ENCODE data around the gene GPATCH2.

GPATCH2 gene

GRCh38 chr1:217574265-217574949, 56.5 kb downstream of the GPATCH2 start:
- peak; percentile 21 for DNase-seq

GRCh38 chr1:217569021-217569420, 61.9 kb downstream of the GPATCH2 start:
- no peak for DNase-seq

- no peak for DNase-seq
These were observed 62.7 kb downstream of the GPATCH2 start for GRCh38 chr1:217568200-217568599.

DNA sequence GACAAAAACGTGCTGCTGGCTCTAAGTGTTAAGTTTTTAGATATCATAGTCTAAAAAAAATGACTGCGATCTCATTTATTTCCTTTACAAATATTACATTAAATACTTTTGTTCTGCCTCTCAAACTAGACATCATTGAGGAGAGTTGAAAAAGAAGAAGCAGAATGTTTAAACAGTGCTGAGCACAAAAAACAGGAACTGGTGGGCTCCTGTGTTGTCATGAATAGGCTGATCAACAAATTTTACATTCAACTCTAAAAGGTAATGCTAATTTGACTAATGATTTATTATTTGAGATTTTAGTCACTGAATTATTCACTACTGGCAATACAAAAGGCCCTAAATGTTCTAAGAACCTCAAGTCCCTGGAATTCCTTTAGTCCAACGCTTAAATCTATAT, 66.1 kb downstream of the GPATCH2 start:
- DNase-seq: no peak

DNA sequence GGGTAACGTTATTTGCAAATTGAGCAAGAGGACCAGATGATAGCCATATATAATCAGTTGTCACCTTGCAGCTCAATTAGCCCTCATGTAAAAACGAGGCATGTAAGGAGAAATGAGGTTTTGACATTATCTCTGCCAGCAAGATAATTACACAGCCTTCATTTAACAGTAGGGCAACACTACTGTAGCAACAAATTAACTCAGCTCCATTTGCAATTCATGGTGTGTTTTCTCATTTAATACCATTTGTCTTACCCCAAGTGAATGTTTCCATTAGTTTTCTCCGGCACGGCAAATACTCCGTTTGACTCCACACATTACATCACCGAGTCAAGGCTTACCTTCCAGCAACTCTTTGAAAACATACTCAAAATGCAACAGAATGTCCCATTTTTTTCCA, 66.7 kb downstream of the GPATCH2 start:
- DNase-seq: no peak

GRCh38 chr1:217563179-217563578, 67.7 kb downstream of the GPATCH2 start:
- DNase-seq: no peak

DNA sequence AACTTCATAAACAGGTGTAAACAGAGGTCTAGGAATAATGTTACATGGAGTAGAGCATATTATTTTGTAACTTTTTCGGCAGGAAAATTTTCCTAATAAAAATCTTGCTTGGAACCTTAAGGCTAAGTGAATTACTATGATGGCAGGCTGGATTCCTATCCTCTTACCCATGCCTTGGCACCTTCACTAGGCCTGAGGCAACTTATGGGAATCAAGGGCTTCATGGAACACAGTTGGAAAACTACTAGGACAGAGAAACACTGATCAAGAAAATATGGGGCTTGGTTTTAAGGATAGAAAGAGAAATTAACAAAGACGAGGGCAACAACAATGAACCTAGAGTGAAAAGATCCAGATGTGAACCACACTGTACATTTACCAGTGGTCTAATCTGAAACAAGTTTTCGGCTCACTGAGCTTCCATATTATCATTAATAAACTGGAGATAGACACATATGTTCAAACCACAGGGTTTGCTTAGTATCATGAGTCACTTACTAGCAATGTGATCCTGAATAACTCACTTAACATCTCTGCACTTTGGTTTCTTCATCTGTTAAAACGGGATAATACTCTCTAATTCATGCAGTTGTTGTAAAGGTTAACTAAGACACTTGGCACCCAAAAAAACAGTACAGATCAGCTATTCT, 68.5 kb downstream of the GPATCH2 start:
- DNase-seq: no peak

DNA sequence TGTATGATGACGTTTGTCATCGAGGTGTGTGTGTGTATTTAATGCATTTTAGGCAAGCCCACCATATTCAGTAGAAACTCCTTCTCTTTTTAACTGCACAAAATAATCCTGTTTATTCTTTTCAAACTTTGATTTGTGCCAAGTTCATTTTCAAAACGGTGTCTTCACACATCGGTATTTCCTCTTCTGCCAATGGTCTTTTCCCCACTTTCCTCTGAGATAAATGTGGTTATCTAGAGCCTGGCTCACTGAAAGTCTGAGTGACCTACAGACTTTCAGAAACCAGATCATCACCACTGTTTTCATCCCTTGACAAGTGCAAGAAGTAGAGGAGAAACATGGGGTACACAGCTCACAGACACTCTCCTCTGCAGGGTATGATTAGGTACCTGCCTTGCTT, 69.4 kb downstream of the GPATCH2 start:
- DNase-seq: no peak

DNA sequence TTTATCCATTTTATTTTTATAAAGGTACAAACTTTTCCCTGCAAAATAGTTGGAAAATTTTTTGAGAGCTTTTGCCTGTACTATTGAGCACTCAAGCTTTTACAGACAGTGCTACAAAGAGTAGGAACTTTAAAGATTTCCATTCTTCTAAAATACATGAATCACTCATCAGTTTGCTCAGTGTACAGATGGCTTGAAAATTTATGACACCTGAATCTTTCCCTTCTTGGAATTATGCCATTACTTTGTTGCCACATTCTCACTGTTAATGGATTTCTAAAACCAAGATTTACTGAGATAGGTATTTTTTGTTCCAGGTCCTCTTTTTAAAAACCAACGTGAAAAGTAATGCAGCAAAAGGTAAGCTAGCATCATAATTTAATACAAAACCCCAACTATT, 76.0 kb downstream of the GPATCH2 start:
- no peak for DNase-seq

- no peak for DNase-seq
These were observed 76.9 kb downstream of the GPATCH2 start for GRCh38 chr1:217553949-217554509.

GRCh38 chr1:217552339-217552951, 78.4 kb downstream of the GPATCH2 start:
- no peak for DNase-seq

- DNase-seq: no peak
These were observed 88.1 kb downstream of the GPATCH2 start for GRCh38 chr1:217542837-217543236.

GRCh38 chr1:217542136-217542777, 88.6 kb downstream of the GPATCH2 start:
- DNase-seq: no peak

- DNase-seq: no peak
These were observed 90.6 kb downstream of the GPATCH2 start for GRCh38 chr1:217540321-217540720.

- peak; percentile 35 for DNase-seq
These were observed 91.4 kb downstream of the GPATCH2 start for GRCh38 chr1:217539510-217539909.

DNA sequence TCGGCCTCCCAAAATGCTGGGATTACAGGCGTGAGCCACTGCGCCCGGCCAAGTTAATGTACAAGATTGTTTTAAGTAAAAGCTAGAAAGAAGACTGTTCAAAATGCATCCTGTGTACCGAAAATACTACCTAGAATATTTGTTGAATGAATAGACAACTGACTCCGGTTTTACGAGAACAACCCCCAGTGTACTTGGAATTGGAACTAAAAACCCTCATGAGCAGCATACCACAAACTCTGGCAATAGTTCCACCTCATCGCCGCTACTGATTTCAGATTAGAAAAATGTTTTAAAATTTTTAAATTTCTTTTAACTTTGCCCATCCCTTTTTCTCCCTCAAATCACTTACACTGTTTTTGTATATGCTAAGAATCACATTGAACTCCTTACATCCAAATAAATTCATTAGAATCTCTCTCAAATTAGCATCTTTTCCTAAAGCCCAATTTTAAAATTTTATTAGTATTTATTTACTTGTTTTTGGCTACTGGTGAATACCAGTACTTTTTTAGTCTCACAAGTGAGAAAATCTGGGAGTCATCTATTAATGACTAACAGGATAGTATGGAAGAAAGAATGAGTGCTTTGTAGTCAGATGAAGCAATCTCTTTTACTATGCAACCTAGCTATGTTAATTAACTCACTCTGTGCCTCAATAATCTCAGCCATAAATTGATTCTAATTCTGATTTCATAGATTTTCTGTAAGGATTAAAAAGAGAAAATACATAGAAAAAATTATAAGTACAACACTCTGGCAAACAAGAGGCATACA, 95.1 kb downstream of the GPATCH2 start:
- no peak for DNase-seq

GRCh38 chr1:217534566-217534965, 96.3 kb downstream of the GPATCH2 start:
- no peak for DNase-seq

- no peak for DNase-seq
These were observed 102.6 kb downstream of the GPATCH2 start for GRCh38 chr1:217528271-217528670.

- DNase-seq: no peak
These were observed 103.7 kb downstream of the GPATCH2 start for GRCh38 chr1:217527151-217527550.

DNA sequence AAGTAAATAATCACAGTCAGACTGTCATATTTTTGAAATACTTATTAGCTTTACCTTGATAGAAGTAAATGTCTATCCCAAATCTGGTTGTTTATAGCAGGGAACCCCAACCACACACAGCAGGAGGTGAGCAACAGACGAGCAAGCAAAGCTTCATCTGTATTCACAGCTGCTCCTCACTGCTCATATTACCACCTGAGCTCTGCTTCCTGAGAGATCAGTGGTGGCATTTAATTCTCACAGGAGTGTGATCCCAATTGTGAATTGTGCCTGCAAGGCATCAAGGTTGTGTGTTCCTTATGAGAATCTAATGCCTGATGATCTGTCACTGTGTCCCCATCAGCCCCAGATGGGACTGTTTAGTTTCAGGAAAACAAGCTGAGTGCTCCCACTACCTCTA, 104.3 kb downstream of the GPATCH2 start:
- DNase-seq: no peak

- no peak for DNase-seq
These were observed 105.0 kb downstream of the GPATCH2 start for GRCh38 chr1:217525773-217526490.
